Calu3 (cell line): Measurements from ENCODE around the gene CWH43. TPM values are rescaled to one million over a fixed set of nuclear protein-coding genes. Genes with fewer than 3 reads are reported as not detected.

Experiments used
- BruUV-seq: library from RNA; stranded (reverse); fragments of 400-500 nt; replicated peaks from 2 replicates; lab custom pipeline; 2021; lab: Mats Ljungman, UMichigan
- CTCF ChIA-PET: fragments of 300-600 bp; sonication (Branson Sonifier 250); formaldehyde crosslinking; loops from one replicate; lab custom pipeline; 2022; ENCODE audit warnings: antibody characterized with exemption; lab: Charles Lee
- DNase-seq: peaks from one replicate; pipeline ENCODE4 v3.0.0; 2022
- H3K27ac Mint-ChIP-seq: one replicate; pipeline ENCODE4 v1.8.0; 2022; ENCODE audit warnings: mixed read lengths; ENCODE audit not compliant: unreplicated experiment
- H3K27me3 Mint-ChIP-seq: one replicate; pipeline ENCODE4 v1.8.0; 2022; ENCODE audit warnings: mixed read lengths; ENCODE audit not compliant: unreplicated experiment
- H3K36me3 Mint-ChIP-seq: one replicate; pipeline ENCODE4 v1.8.0; 2022; ENCODE audit warnings: mild to moderate bottlenecking, moderate library complexity, mixed read lengths; ENCODE audit not compliant: insufficient read depth, unreplicated experiment
- H3K4me1 Mint-ChIP-seq: one replicate; pipeline ENCODE4 v1.8.0; 2022; ENCODE audit warnings: mild to moderate bottlenecking, low read depth, mixed read lengths; ENCODE audit not compliant: unreplicated experiment
- H3K4me3 Mint-ChIP-seq: one replicate; pipeline ENCODE4 v1.8.0; 2022; ENCODE audit warnings: mild to moderate bottlenecking, low read depth, moderate library complexity, mixed read lengths; ENCODE audit not compliant: unreplicated experiment
- H3K9me3 Mint-ChIP-seq: one replicate; pipeline ENCODE4 v1.8.0; 2022; ENCODE audit warnings: low read depth, mixed read lengths; ENCODE audit not compliant: unreplicated experiment
- intact Hi-C: fragments of 100-400 bp; cut with micrococcal nuclease; formaldehyde crosslinking; loops from one replicate; pipeline ENCODE4 v1.10.0; 2022; ENCODE audit not compliant: unreplicated experiment
- total RNA-seq: library from RNA; stranded (reverse); gene quantifications from 2 replicates; pipeline ENCODE4 v1.2.3, GENCODE V29; 2022
- TF ChIP-seq, protein P1 (sequence below): fragments of 200-600 bp; IDR thresholded peaks from one replicate; pipeline ENCODE4 v1.8.0; 2022; ENCODE audit warnings: antibody characterized with exemption; ENCODE audit not compliant: unreplicated experiment

CWH43 gene
- total RNA-seq, 1 experiment from 2014 or later: not detected

DNA sequence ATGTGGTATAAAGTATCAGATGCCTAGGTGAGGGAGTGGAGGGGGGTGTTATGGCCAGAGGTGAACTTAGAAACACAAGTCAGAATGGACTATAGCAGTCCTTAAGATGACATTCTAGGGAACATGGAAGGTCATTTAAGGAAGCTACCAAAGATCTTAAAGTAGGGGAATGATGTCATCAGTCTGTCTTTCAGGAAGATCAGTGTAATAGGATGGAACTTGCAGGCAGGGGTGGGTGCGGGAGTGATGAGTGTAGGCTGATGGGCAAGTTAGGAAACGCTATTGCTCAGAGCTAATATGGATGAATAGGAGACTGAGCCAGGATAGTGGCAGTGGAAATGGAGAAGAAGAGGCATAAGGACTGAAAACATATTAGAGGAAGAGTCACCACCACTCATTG lies 27.5 kb upstream of the CWH43 start:
- no peak for DNase-seq
- Mint-ChIP-seq H3K27ac (no peak overlapping the region), H3K4me3 (no peak overlapping the region), H3K36me3 (peaks cover 9% of the 10 kb centered on the region), H3K9me3 (no peaks in the 10 kb centered on the region), H3K27me3 (no peaks in the 10 kb centered on the region), H3K4me1 (peaks cover 63% of the 10 kb centered on the region)
- TF ChIP-seq, protein P1, sequence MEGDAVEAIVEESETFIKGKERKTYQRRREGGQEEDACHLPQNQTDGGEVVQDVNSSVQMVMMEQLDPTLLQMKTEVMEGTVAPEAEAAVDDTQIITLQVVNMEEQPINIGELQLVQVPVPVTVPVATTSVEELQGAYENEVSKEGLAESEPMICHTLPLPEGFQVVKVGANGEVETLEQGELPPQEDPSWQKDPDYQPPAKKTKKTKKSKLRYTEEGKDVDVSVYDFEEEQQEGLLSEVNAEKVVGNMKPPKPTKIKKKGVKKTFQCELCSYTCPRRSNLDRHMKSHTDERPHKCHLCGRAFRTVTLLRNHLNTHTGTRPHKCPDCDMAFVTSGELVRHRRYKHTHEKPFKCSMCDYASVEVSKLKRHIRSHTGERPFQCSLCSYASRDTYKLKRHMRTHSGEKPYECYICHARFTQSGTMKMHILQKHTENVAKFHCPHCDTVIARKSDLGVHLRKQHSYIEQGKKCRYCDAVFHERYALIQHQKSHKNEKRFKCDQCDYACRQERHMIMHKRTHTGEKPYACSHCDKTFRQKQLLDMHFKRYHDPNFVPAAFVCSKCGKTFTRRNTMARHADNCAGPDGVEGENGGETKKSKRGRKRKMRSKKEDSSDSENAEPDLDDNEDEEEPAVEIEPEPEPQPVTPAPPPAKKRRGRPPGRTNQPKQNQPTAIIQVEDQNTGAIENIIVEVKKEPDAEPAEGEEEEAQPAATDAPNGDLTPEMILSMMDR: no peak
- BruUV-seq: no TSS peak
- CTCF ChIA-PET: no interaction called here
- intact Hi-C loops: no loop called here

DNA sequence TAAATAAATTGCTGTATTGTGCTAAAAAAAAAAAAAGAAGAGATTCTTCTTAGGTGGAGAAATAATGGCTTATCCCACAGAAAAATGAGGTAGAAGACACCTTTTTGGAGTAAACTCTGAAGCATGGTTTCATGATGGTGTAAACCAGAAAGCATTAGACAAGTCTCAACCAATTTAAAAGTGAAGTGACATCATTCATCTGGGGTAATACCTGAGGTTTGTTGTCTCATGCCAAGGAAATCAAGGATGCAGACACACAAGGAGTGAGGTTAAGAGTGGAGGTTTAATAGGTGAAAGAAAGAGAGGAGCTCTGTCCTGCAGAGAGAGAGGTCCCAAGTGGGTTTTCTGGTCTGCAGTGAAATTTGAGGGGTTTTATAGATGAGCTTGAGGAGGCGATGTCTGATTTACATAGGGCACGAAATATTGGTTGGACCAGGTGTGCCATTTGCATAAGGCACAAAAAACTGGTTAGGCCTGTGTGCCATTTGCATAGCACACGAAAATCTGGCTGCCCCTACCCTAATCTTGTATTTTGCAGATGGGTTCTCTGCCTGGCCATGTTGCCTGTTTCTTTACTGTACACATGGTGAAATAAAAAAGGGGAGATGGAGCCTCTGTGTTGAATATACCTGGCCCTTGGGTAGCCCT lies 25.0 kb upstream of the CWH43 start:
- H3K36me3 Mint-ChIP-seq: no peaks in the 10 kb centered on the region
- H3K27me3 Mint-ChIP-seq: no peaks in the 10 kb centered on the region
- no TSS peak for BruUV-seq
- TF ChIP-seq, protein P1: no peak
- H3K27ac Mint-ChIP-seq: no peak overlapping the region
- DNase-seq: no peak
- peaks cover 39% of the 10 kb centered on the region for H3K4me1 Mint-ChIP-seq
- intact Hi-C loops: loop anchor here (5.0 to 10.0 kb wide), 5 partner anchors 54 to 386 kb away; partner anchors contain the start of genes FRYL and OCIAD2
- CTCF ChIA-PET: interaction anchor here (0.8 kb wide), 1 partner anchor 16 kb away, joined by 4 read pairs; no protein-coding TSS in a partner anchor
- H3K9me3 Mint-ChIP-seq: no peaks in the 10 kb centered on the region
- H3K4me3 Mint-ChIP-seq: no peak overlapping the region

DNA sequence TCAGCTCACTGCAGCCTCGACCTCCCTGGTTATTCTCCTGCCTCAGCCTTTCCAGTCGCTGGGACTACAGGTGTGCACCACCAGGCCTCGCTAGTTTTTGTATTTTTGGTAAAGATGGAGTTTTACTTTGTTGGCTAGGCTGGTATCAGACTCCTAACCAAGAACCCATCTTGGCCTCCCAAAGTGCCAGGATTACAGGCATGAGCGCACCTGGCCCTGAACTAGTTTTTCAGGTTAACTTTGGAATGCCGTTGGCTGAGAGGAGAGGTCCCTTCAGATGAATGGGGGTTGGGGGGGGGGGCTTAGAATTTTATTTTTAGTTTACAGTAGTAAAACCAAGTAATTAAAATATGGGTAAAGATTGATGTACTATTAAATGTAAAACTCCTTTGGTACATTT lies 23.4 kb upstream of the CWH43 start:
- Mint-ChIP-seq H3K27ac (no peak overlapping the region), H3K4me3 (no peak overlapping the region), H3K4me1 (peaks cover 34% of the 10 kb centered on the region), H3K9me3 (no peaks in the 10 kb centered on the region), H3K36me3 (no peaks in the 10 kb centered on the region), H3K27me3 (no peaks in the 10 kb centered on the region)
- DNase-seq: no peak
- intact Hi-C loops: loop anchor here (1.0 to 10.0 kb wide), 6 partner anchors 19 to 388 kb away; partner anchors contain the start of genes FRYL and OCIAD2
- no TSS peak for BruUV-seq
- TF ChIP-seq, protein P1: no peak
- CTCF ChIA-PET: no interaction called here

DNA sequence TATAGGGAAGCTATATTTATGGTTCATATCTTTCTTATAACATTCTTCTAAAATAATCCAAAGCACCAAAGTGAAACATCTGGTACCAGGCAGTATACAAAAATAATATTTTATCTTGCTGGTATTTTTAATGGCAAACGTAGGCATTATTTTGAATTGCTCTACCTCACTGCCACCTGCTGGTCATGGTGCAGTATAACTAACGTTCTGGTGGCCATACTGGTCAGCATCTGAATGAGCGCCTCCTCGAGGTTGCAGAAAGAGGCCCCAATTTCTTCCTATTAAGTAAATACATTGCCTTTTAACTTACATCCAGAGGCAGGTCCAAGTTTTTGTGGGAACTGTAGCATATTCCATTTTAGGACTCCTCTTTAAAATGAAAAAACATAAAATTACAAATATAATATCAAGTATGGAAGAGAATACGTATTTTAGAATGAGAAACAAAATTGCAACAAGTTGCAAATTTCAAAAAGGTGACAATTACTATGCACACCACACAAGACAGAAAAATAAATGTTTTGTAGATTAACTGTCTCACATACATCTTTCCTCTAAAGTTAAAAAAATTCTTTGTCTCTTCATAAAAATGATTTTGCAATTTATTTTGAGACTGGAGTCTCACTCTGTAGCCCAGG lies 22.9 kb upstream of the CWH43 start:
- H3K4me1 Mint-ChIP-seq: peaks cover 29% of the 10 kb centered on the region
- TF ChIP-seq, protein P1: peak; percentile 82
- H3K27me3 Mint-ChIP-seq: no peaks in the 10 kb centered on the region
- CTCF ChIA-PET: no interaction called here
- H3K36me3 Mint-ChIP-seq: no peaks in the 10 kb centered on the region
- H3K4me3 Mint-ChIP-seq: no peak overlapping the region
- BruUV-seq: no TSS peak
- peak; percentile 80 for DNase-seq
- H3K9me3 Mint-ChIP-seq: no peaks in the 10 kb centered on the region
- no peak overlapping the region for H3K27ac Mint-ChIP-seq
- intact Hi-C loops: loop anchor here (1.0 to 10.0 kb wide), 6 partner anchors 20 to 388 kb away; partner anchors contain the start of genes FRYL and OCIAD2
